Fibroblast of mammary gland (primary cell): ENCODE results near the gene CAB39.

Source experiments
- DNase-seq: peaks from one replicate; pipeline ENCODE4 v3.0.0-alpha.2; 2010; ENCODE audit warnings: low read depth
- H3K4me3 ChIP-seq: 2 replicates; pipeline ENCODE4 v1.5.1; 2011; ENCODE audit warnings: low read depth, mild to moderate bottlenecking, low read length, moderate library complexity; ENCODE audit not compliant: control insufficient read depth
- TF ChIP-seq, protein P1 (sequence below): conservative IDR thresholded peaks from 2 replicates; pipeline ENCODE4 v1.5.1; 2011; ENCODE audit warnings: low read depth, low read length, inconsistent platforms; ENCODE audit not compliant: control insufficient read depth, insufficient read depth

Gene CAB39

GRCh38 chr2:230762317-230762896 is 49.8 kb downstream of the CAB39 start:
- no peak overlapping the region for H3K4me3 ChIP-seq
- TF ChIP-seq, protein P1, sequence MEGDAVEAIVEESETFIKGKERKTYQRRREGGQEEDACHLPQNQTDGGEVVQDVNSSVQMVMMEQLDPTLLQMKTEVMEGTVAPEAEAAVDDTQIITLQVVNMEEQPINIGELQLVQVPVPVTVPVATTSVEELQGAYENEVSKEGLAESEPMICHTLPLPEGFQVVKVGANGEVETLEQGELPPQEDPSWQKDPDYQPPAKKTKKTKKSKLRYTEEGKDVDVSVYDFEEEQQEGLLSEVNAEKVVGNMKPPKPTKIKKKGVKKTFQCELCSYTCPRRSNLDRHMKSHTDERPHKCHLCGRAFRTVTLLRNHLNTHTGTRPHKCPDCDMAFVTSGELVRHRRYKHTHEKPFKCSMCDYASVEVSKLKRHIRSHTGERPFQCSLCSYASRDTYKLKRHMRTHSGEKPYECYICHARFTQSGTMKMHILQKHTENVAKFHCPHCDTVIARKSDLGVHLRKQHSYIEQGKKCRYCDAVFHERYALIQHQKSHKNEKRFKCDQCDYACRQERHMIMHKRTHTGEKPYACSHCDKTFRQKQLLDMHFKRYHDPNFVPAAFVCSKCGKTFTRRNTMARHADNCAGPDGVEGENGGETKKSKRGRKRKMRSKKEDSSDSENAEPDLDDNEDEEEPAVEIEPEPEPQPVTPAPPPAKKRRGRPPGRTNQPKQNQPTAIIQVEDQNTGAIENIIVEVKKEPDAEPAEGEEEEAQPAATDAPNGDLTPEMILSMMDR: peak; percentile 56
- DNase-seq: no peak

DNA sequence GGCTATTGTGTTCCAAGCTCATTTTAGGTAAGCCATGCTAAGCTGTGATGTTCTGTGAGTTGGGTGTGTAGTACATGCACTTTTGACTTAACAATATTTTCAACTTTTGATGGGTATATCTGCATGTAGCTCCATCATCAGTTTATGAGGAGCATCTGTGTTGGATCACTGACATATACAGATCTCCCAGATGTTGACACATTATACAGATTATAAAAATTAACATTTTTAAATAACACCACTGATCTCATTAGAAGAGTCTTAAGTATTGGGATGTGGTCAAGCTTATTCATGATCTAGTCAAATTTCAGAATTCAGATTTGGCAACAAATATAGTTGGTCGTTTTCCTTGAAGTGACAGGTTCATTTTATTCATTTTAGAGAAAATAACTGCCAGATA is 51.7 kb downstream of the CAB39 start:
- no peak overlapping the region for H3K4me3 ChIP-seq
- no peak for DNase-seq
- TF ChIP-seq, protein P1: no peak

DNA sequence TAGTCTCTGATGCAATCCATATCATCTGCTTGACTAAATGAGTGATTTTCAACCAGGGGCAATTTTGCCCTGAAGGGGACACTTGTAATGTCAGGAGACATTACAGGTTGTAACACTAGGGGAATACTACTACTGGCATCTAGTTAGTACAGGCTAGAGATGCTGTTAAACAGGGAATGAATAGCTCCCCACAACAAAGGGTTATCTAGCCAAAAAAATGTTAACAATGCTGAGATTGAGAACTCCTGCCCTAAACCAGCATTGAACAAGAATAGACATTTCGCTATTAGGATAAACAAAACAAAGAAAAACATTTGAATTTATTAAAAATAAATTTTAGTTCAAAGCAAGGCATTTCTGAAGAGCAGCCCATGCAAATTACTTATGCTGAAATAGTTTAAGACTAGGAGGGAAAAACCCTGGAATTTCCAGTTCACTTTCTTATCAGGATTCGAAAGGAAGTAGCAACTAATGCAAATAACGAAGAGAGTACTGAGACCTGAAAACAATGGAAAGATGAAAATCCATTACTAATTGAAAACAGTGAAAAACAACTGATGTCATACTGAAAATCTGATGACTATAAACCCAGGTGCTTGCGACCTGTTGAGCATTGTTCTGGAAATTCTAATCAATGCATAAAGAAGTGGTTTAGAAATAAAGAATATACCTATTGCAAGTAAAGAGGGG is 53.1 kb downstream of the CAB39 start:
- H3K4me3 ChIP-seq: no peak overlapping the region
- DNase-seq: no peak
- TF ChIP-seq, protein P1: no peak

GRCh38 chr2:230767862-230768388 is 55.3 kb downstream of the CAB39 start:
- TF ChIP-seq, protein P1: no peak

GRCh38 chr2:230770804-230771203 is 58.2 kb downstream of the CAB39 start:
- TF ChIP-seq, protein P1: no peak
- no peak for DNase-seq
- H3K4me3 ChIP-seq: no peak overlapping the region

More at GRCh38 chr2:230767862-230768388, 55.3 kb downstream of the CAB39 start:
- H3K4me3 ChIP-seq: no peak overlapping the region
- no peak for DNase-seq

DNA sequence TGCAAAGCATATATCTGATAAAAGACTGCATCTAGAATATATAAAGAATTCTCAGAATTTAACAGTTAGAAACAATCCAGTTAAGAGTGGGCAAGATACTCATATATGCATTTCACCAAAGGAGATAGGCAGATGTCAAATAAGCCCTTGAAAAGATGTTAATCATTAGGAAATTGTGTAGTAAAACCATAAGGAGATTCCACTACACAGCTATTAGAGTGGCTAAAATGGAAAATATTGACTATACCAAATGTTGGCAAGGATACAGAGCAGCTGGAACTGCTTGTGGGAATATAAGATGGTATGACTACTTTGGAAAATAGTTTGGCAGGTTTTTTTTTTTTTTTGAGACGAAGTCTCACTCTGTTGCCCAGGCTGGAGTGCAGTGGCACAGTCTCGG is 59.5 kb downstream of the CAB39 start:
- no peak overlapping the region for H3K4me3 ChIP-seq
- DNase-seq: no peak
- TF ChIP-seq, protein P1: no peak
